ENCODE data around the gene DBN1.

Gene DBN1

DNA sequence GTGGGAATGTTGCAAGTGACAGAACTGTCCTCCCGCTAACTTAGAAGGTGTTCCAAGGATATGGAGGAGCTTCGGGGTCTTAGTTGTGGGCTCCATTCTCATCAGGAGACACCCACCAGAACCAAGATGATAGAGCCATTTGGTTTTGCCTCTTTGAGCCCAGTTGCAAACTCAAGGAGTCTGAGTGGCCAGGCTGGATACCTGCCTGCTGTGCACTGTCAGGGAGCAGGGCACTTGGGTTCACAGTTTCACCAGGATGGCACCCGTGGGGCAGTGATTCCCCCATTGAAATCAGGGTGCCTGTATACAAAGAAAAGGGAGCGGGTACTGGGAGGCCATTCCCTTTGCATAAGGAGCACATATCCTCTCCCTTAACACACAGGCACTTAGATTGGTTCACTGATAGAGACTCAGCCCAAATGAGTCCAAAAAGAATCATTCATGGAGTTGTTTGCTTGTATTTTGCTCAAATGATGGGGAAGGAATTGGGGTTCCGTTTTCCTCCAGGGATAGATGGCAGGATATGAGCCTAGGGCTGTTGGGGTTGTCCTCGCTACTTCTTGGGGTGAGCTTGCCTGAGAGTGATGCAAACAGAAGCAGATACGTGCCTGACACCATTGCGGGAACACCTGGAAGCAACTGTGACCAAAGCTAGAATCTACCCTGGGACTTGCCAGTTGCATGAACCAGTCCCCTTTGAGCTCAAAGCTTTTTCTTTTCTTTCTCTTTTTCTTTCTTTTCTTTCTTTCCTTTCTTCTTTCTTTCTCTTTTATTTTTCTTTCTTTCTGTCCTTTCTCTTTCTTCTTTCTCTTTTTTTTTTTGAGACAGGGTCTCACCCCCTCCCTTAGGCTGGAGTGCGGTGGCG lies 28.1 kb downstream of the DBN1 start:
- Histone ChIP-seq H2BK120ac (ENCODE audit: low read depth, low read length) (no peak overlapping the region), H2AFZ (ENCODE audit: low read length) (no peak overlapping the region), H3K4me1 (ENCODE audit: control insufficient read depth in 2 of 2, insufficient read depth in 1 of 2, low read depth in 1 of 2, low read length in 2 of 2) (peaks cover 27 to 30% of the 10 kb centered on the region in 2 donors), H3K9ac (ENCODE audit: low read depth, low read length, poor library complexity) (peak overlapping the region; percentile 65), H3K4ac (ENCODE audit: low read length) (no peak overlapping the region), H3K79me1 (ENCODE audit: low read depth, low read length) (no peaks in the 10 kb centered on the region), H2AK5ac (ENCODE audit: low read depth, low read length) (no peak overlapping the region), H2BK15ac (ENCODE audit: low read length) (no peak overlapping the region), H3K9me3 (replicated peaks in 1 of 2; ENCODE audit: control insufficient read depth in 2 of 2, insufficient read depth in 1 of 2, low read depth in 1 of 2, low read length in 2 of 2) (no peaks in the 10 kb centered on the region), H3K14ac (ENCODE audit: low read length) (no peak overlapping the region), H3K4me2 (ENCODE audit: insufficient read depth, low read length, poor library complexity, severe bottlenecking) (no peak overlapping the region), H4K91ac (ENCODE audit: low read depth, low read length, poor library complexity) (no peak overlapping the region), H3K18ac (ENCODE audit: low read length) (no peak overlapping the region), H2BK5ac (ENCODE audit: low read length) (no peak overlapping the region), H2BK12ac (ENCODE audit: low read length) (no peak overlapping the region), H3K23ac (ENCODE audit: low read depth, low read length, poor library complexity) (no peak overlapping the region), H3K27me3 (ENCODE audit: control insufficient read depth in 3 of 3, insufficient read depth in 3 of 3, low read depth in 1 of 3, low read length in 3 of 3) (no peaks in the 10 kb centered on the region), H3K4me3 (ENCODE audit: low read length in 2 of 2) (no peak overlapping the region), H3K27ac (replicated peaks; ENCODE audit: low read length) (no peak overlapping the region), H4K8ac (ENCODE audit: low read depth, low read length) (no peak overlapping the region), H3K36me3 (replicated peaks in 1 of 2; ENCODE audit: control insufficient read depth in 2 of 2, insufficient read depth in 2 of 2, low read length in 2 of 2) (peaks cover 2 to 32% of the 10 kb centered on the region in 2 donors)
- no CpG with 5 or more reads among the region's 10 CpGs for WGBS, 2 donors (ENCODE audit: extremely low coverage in 2 of 2, insufficient read length in 2 of 2, insufficient replicate concordance in 1 of 2)
- DNase-seq (ENCODE audit: low spot score), result no peak

- no peak overlapping the region for H3K9ac ChIP-seq (ENCODE audit: low read depth, low read length, poor library complexity)
- no peak overlapping the region for H3K27ac ChIP-seq (replicated peaks; ENCODE audit: low read length)
- H2BK120ac ChIP-seq (ENCODE audit: low read depth, low read length), result no peak overlapping the region
- H3K4me1 ChIP-seq (ENCODE audit: control insufficient read depth in 2 of 2, insufficient read depth in 1 of 2, low read depth in 1 of 2, low read length in 2 of 2), result peaks cover 21 to 25% of the 10 kb centered on the region in 2 donors
- WGBS, 2 donors (ENCODE audit: extremely low coverage in 2 of 2, insufficient read length in 2 of 2, insufficient replicate concordance in 1 of 2), result no CpG with 5 or more reads among the region's 7 CpGs
- H3K14ac ChIP-seq (ENCODE audit: low read length), result no peak overlapping the region
- no peak overlapping the region for H2AFZ ChIP-seq (ENCODE audit: low read length)
- no peaks in the 10 kb centered on the region for H3K27me3 ChIP-seq (ENCODE audit: control insufficient read depth in 3 of 3, insufficient read depth in 3 of 3, low read depth in 1 of 3, low read length in 3 of 3)
- peak overlapping the region; percentile 68 for H2AK5ac ChIP-seq (ENCODE audit: low read depth, low read length)
- H3K4me2 ChIP-seq (ENCODE audit: insufficient read depth, low read length, poor library complexity, severe bottlenecking), result no peak overlapping the region
- H4K91ac ChIP-seq (ENCODE audit: low read depth, low read length, poor library complexity), result no peak overlapping the region
- no peak overlapping the region for H2BK12ac ChIP-seq (ENCODE audit: low read length)
- no peak overlapping the region for H2BK5ac ChIP-seq (ENCODE audit: low read length)
- H2BK15ac ChIP-seq (ENCODE audit: low read length), result no peak overlapping the region
- H3K4me3 ChIP-seq (ENCODE audit: low read length in 2 of 2), result no peak overlapping the region
- no peak overlapping the region for H4K8ac ChIP-seq (ENCODE audit: low read depth, low read length)
- H3K18ac ChIP-seq (ENCODE audit: low read length), result peak overlapping the region; percentile 35
- H3K23ac ChIP-seq (ENCODE audit: low read depth, low read length, poor library complexity), result peak overlapping the region; percentile 83
- H3K79me1 ChIP-seq (ENCODE audit: low read depth, low read length), result no peaks in the 10 kb centered on the region
- peaks cover 4 to 39% of the 10 kb centered on the region in 2 donors for H3K36me3 ChIP-seq (replicated peaks in 1 of 2; ENCODE audit: control insufficient read depth in 2 of 2, insufficient read depth in 2 of 2, low read length in 2 of 2)
- no peak for DNase-seq (ENCODE audit: low spot score)
- no peak overlapping the region for H3K4ac ChIP-seq (ENCODE audit: low read length)
- H3K9me3 ChIP-seq (replicated peaks in 1 of 2; ENCODE audit: control insufficient read depth in 2 of 2, insufficient read depth in 1 of 2, low read depth in 1 of 2, low read length in 2 of 2), result no peaks in the 10 kb centered on the region
Observed at GRCh38 chr5:177444106-177445051, 29.1 kb downstream of the DBN1 start.

DNA sequence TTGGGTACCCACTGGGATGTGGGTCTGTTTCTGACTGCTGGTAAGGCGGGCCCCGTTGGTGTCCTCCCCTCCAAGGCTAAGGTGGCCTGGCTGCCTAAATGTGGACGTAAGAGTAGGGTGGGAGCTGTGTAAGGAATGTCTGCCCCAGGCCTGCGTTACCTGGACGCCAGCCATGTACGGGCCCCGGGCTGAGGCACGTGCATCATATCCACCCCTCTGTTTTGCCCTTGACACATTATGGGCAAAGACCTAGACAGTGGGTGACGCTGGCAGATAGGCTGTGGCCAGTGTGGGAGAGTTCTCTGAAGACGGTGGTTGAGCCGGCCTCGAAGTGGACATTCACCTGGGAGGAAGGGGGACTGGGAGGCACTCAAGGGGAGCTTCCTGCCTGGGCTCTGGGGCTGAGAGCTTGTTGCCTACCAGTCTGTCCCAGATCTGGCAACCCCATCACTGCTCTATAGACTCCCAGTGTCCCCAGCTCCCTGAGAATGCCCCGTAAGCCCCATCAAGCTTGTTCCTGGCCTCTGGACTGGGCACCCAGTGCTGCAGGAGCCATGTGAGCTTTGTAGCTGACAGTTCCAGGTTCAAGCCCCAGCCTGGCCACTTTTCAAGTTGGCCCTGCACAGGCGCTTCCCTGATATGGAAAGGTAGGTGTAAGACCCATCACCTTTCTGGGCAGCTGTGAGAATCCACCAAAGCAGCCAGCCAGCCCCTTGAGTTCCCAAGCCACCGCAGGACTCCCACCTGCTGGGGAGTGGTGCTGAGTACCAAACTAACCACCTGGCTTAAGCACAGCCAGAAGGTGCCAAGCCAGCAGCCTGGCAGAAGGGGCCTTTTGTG lies 30.1 kb downstream of the DBN1 start:
- H2BK12ac ChIP-seq (ENCODE audit: low read length), result no peak overlapping the region

More for the DNA sequence above, 30.1 kb downstream of the DBN1 start:
- WGBS, 2 donors (ENCODE audit: extremely low coverage in 2 of 2, insufficient read length in 2 of 2, insufficient replicate concordance in 1 of 2), result no CpG with 5 or more reads among the region's 15 CpGs
- peaks cover 1% of the 10 kb centered on the region for H3K79me1 ChIP-seq (ENCODE audit: low read depth, low read length)
- H3K4me3 ChIP-seq (ENCODE audit: low read length in 2 of 2), result no peak overlapping the region
- no peaks in the 10 kb centered on the region for H3K27me3 ChIP-seq (ENCODE audit: control insufficient read depth in 3 of 3, insufficient read depth in 3 of 3, low read depth in 1 of 3, low read length in 3 of 3)
- no peak for DNase-seq (ENCODE audit: low spot score)
- H3K36me3 ChIP-seq (replicated peaks in 1 of 2; ENCODE audit: control insufficient read depth in 2 of 2, insufficient read depth in 2 of 2, low read length in 2 of 2), result peaks cover 6 to 46% of the 10 kb centered on the region in 2 donors
- no peak overlapping the region for H3K27ac ChIP-seq (replicated peaks; ENCODE audit: low read length)
- no peak overlapping the region for H2BK5ac ChIP-seq (ENCODE audit: low read length)
- no peak overlapping the region for H2AK5ac ChIP-seq (ENCODE audit: low read depth, low read length)
- peaks cover 18 to 19% of the 10 kb centered on the region in 2 donors for H3K4me1 ChIP-seq (ENCODE audit: control insufficient read depth in 2 of 2, insufficient read depth in 1 of 2, low read depth in 1 of 2, low read length in 2 of 2)
- H2AFZ ChIP-seq (ENCODE audit: low read length), result no peak overlapping the region
- peak overlapping the region; percentile 7 for H3K18ac ChIP-seq (ENCODE audit: low read length)
- no peak overlapping the region for H2BK120ac ChIP-seq (ENCODE audit: low read depth, low read length)
- H3K4me2 ChIP-seq (ENCODE audit: insufficient read depth, low read length, poor library complexity, severe bottlenecking), result no peak overlapping the region
- H3K14ac ChIP-seq (ENCODE audit: low read length), result no peak overlapping the region
- H3K4ac ChIP-seq (ENCODE audit: low read length), result no peak overlapping the region
- H2BK15ac ChIP-seq (ENCODE audit: low read length), result no peak overlapping the region
- no peak overlapping the region for H3K9ac ChIP-seq (ENCODE audit: low read depth, low read length, poor library complexity)
- H3K23ac ChIP-seq (ENCODE audit: low read depth, low read length, poor library complexity), result peak overlapping the region; percentile 17
- H4K8ac ChIP-seq (ENCODE audit: low read depth, low read length), result no peak overlapping the region
- no peak overlapping the region for H4K91ac ChIP-seq (ENCODE audit: low read depth, low read length, poor library complexity)
- no peaks in the 10 kb centered on the region for H3K9me3 ChIP-seq (replicated peaks in 1 of 2; ENCODE audit: control insufficient read depth in 2 of 2, insufficient read depth in 1 of 2, low read depth in 1 of 2, low read length in 2 of 2)
